ENCODE results near the gene SEC23A. TPM values are rescaled to one million over a fixed set of nuclear protein-coding genes. Genes with fewer than 3 reads are reported as not detected.
"Not testable (repeated sequence)": the region's sequence is repeated elsewhere in the genome, so short reads cannot be mapped to it uniquely, and the experiment has no call there.

Gene SEC23A
- total and polyA plus RNA-seq, 2 donors (not counting 3 experiments of a cell fraction or from before 2014, with no cell fraction given): 78.3 to 155 TPM

DNA sequence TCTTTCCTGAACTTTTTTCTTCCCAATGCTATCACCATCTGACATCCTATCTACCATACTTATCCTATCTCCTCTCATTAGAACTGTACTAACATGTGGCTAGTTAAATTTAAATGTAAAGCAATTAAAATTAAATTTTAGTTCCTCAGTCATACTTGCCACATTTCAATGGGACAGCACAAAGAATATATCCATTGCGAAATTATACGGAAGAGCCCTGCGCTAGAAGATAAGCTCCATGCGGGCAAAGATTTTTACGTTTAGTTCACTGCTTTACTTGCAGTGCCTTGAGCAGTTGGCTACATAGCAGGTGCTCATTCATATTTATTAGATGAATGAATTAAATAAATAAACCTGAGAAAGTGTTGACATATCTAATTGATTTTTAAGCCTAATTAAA is 33.1 kb downstream of the SEC23A start:
- H3K9me1 ChIP-seq (replicated peaks; ENCODE audit: control insufficient read depth, extremely low read depth, insufficient read depth, low read length): peaks cover 2% of the 10 kb centered on the region
- peaks cover 3% of the 10 kb centered on the region for H4K20me1 ChIP-seq (replicated peaks; ENCODE audit: control insufficient read depth, extremely low read depth, insufficient read depth, low read length)
- dilution Hi-C loops (cut with MboI; ENCODE audit: extremely low pct_ligation_motif_present, low sequenced_read_pairs): no loop called here
- no peak overlapping the region for H3K4me3 ChIP-seq (replicated peaks in 1 of 3; ENCODE audit: insufficient read depth in 1 of 3, low read depth in 1 of 3, low read length in 3 of 3)
- H3K9me3 ChIP-seq (replicated peaks; ENCODE audit: control insufficient read depth, insufficient read depth, low read length): no peaks in the 10 kb centered on the region
- TF ChIP-seq GATA2 (IDR thresholded peaks at IDR 0.05; ENCODE audit: insufficient read depth, insufficient read length, low read depth, low read length) (no peak), CTCF (IDR thresholded peaks at IDR 0.05; ENCODE audit: extremely low read depth in 1 of 2, insufficient read depth in 1 of 2, low read depth in 1 of 2, low read length in 2 of 2) (no peak), POLR2A (IDR thresholded peaks at IDR 0.05; ENCODE audit: low read depth, low read length) (no peak), MYC (IDR thresholded peaks at IDR 0.05; ENCODE audit: low read depth, low read length) (no peak), FOS (IDR thresholded peaks at IDR 0.05; ENCODE audit: borderline replicate concordance, insufficient read depth, low read length) (no peak), POLR2AphosphoS5 (IDR thresholded peaks at IDR 0.05; ENCODE audit: insufficient read depth, low read depth, low read length) (no peak), EZH2 (IDR thresholded peaks at IDR 0.05; ENCODE audit: borderline replicate concordance, low read depth, low read length, severe bottlenecking) (no peak), JUN (IDR thresholded peaks at IDR 0.05; ENCODE audit: borderline replicate concordance, insufficient read depth, insufficient read length, low read depth) (no peak)
- TF ChIP-seq, protein P1, sequence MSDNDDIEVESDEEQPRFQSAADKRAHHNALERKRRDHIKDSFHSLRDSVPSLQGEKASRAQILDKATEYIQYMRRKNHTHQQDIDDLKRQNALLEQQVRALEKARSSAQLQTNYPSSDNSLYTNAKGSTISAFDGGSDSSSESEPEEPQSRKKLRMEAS (IDR thresholded peaks at IDR 0.05; ENCODE audit: insufficient read depth, insufficient read length): no peak
- CTCF ChIA-PET: no interaction called here
- intact Hi-C loops (cut with micrococcal nuclease): no loop called here
- no peak overlapping the region for H3K9ac ChIP-seq (replicated peaks; ENCODE audit: extremely low read depth, insufficient read depth, low read length)
- no peak for DNase-seq (ENCODE audit: low read depth, low spot score)
- H3K27me3 ChIP-seq (ENCODE audit: control insufficient read depth in 2 of 2, insufficient read depth in 2 of 2, low read length in 2 of 2): no peaks in the 10 kb centered on the region
- POLR2A ChIA-PET: no interaction called here
- no peaks in the 10 kb centered on the region for H3K79me2 ChIP-seq (ENCODE audit: control insufficient read depth, insufficient read depth, low read length)
- no peak overlapping the region for H2AFZ ChIP-seq (ENCODE audit: low read depth, low read length)
- no peak overlapping the region for H3K27ac ChIP-seq (ENCODE audit: insufficient read depth, low read depth, low read length)
- FAIRE-seq: no peak
- no peaks in the 10 kb centered on the region for H3K4me1 ChIP-seq (ENCODE audit: control insufficient read depth, extremely low read depth, insufficient read depth, low read length)
- H3K4me2 ChIP-seq (ENCODE audit: insufficient read depth, low read length): no peak overlapping the region
- peaks cover 3 to 9% of the 10 kb centered on the region in 2 experiments for H3K36me3 ChIP-seq (ENCODE audit: control insufficient read depth in 2 of 2, extremely low read depth in 1 of 2, insufficient read depth in 2 of 2, low read length in 2 of 2)
- no TSS peak for BruUV-seq (replicated peaks)

- H3K4me2 ChIP-seq (ENCODE audit: insufficient read depth, low read length); H3K9ac ChIP-seq (replicated peaks; ENCODE audit: extremely low read depth, insufficient read depth, low read length); H3K36me3 ChIP-seq (ENCODE audit: control insufficient read depth in 2 of 2, extremely low read depth in 1 of 2, insufficient read depth in 2 of 2, low read length in 2 of 2); DNase-seq (ENCODE audit: low read depth, low spot score); H3K27me3 ChIP-seq (ENCODE audit: control insufficient read depth in 2 of 2, insufficient read depth in 2 of 2, low read length in 2 of 2); intact Hi-C loops (cut with micrococcal nuclease); POLR2A ChIA-PET; H4K20me1 ChIP-seq (replicated peaks; ENCODE audit: control insufficient read depth, extremely low read depth, insufficient read depth, low read length); BruUV-seq (replicated peaks); H3K4me1 ChIP-seq (ENCODE audit: control insufficient read depth, extremely low read depth, insufficient read depth, low read length); CTCF ChIA-PET; H2AFZ ChIP-seq (ENCODE audit: low read depth, low read length); FAIRE-seq; H3K9me1 ChIP-seq (replicated peaks; ENCODE audit: control insufficient read depth, extremely low read depth, insufficient read depth, low read length); H3K27ac ChIP-seq (ENCODE audit: insufficient read depth, low read depth, low read length); H3K4me3 ChIP-seq (replicated peaks in 1 of 3; ENCODE audit: insufficient read depth in 1 of 3, low read depth in 1 of 3, low read length in 3 of 3); H3K9me3 ChIP-seq (replicated peaks; ENCODE audit: control insufficient read depth, insufficient read depth, low read length); dilution Hi-C loops (cut with MboI; ENCODE audit: extremely low pct_ligation_motif_present, low sequenced_read_pairs); H3K79me2 ChIP-seq (ENCODE audit: control insufficient read depth, insufficient read depth, low read length): not testable (repeated sequence)
Measured at GRCh38 chr14:39069169-39069805, 33.7 kb downstream of the SEC23A start.
